Smooth muscle cell (in vitro differentiated cells): ENCODE results near the gene GJC2. TPM values are rescaled to one million over a fixed set of nuclear protein-coding genes. Genes with fewer than 3 reads are reported as not detected.

Experiments
- DNase-seq: peaks from one replicate; lab custom pipeline; 2025; ENCODE audit not compliant: unreplicated experiment; lab: John Stamatoyannopoulos, UW
- H2AFZ ChIP-seq: fragments of 200-600 bp; sonication (generic); 2 replicates; pipeline ENCODE4 v1.6.0; 2016; ENCODE audit warnings: antibody characterized with exemption, low read depth, mild to moderate bottlenecking
- H3F3A ChIP-seq: fragments of 200-600 bp; sonication (generic); 2 replicates; pipeline ENCODE4 v1.6.0; 2017; ENCODE audit warnings: antibody characterized with exemption, low read depth
- H3K27ac ChIP-seq: fragments of 200-600 bp; sonication (generic); 2 replicates; pipeline ENCODE4 v1.5.1; 2016; ENCODE audit warnings: low read depth, mild to moderate bottlenecking
- H3K27me3 ChIP-seq: fragments of 200-600 bp; sonication (generic); 2 replicates; pipeline ENCODE4 v1.6.1; 2016; ENCODE audit warnings: low read depth, mild to moderate bottlenecking
- H3K36me3 ChIP-seq: fragments of 200-600 bp; sonication (generic); 2 replicates; pipeline ENCODE4 v1.5.1; 2016; ENCODE audit warnings: low read depth
- H3K4me1 ChIP-seq: fragments of 200-600 bp; sonication (generic); 2 replicates; pipeline ENCODE4 v1.5.1; 2016; ENCODE audit warnings: low read depth
- H3K4me2 ChIP-seq: fragments of 200-600 bp; sonication (generic); 2 replicates; pipeline ENCODE4 v1.6.0; 2016; ENCODE audit warnings: mild to moderate bottlenecking
- H3K4me3 ChIP-seq: fragments of 200-600 bp; sonication (generic); 2 replicates; pipeline ENCODE4 v1.5.1; 2016; ENCODE audit warnings: mild to moderate bottlenecking
- H3K79me2 ChIP-seq: fragments of 200-600 bp; sonication (generic); 2 replicates; pipeline ENCODE4 v1.6.0; 2016; ENCODE audit warnings: low read depth, mild to moderate bottlenecking
- H3K9ac ChIP-seq: fragments of 200-600 bp; sonication (generic); 2 replicates; pipeline ENCODE4 v1.6.0; 2016; ENCODE audit warnings: low read depth
- H3K9me3 ChIP-seq: fragments of 200-600 bp; sonication (generic); replicated peaks from 2 replicates; pipeline ENCODE4 v1.5.1; 2016; ENCODE audit warnings: low read depth
- H4K20me1 ChIP-seq: fragments of 200-600 bp; sonication (generic); 2 replicates; pipeline ENCODE4 v1.6.0; 2016; ENCODE audit warnings: low read depth
- CTCF ChIP-seq: fragments of 200-600 bp; sonication (generic); IDR thresholded peaks from 2 replicates; pipeline ENCODE4 v1.5.1; 2017; ENCODE audit warnings: borderline replicate concordance, mild to moderate bottlenecking, antibody characterized with exemption; ENCODE audit not compliant: insufficient read depth, poor library complexity, severe bottlenecking
- WGBS: methylation state at CpG from one replicate; pipeline ENCODE4 v1.1.7; 2016; ENCODE audit warnings: low lambda C conversion rate; 5-methylcytosine and 5-hydroxymethylcytosine counted together
- polyA plus RNA-seq: library from polyadenylated mRNA; unstranded; fragments of >200 nt; fragmentation: Nextera tagmentation; extraction: Ambion mirVana; gene quantifications from 2 replicates; pipeline ENCODE4 v1.2.1, GENCODE V29; 2016
- total RNA-seq: library from RNA; depleted of rRNA; stranded (reverse); fragments of >200 nt; gene quantifications from 2 replicates; pipeline ENCODE4 v1.2.3, GENCODE V29; 2014

Gene GJC2
- total and polyA plus RNA-seq, 2 experiments from 2014 or later: 0.29 TPM; not detected in 1

GRCh38 chr1:228156941-228157728, 7.4 kb downstream of the GJC2 start:
- H3K4me1 ChIP-seq: peaks cover 1% of the 10 kb centered on the region
- TF ChIP-seq CTCF: no peak
- no peak overlapping the region for H2AFZ ChIP-seq
- H3K27ac ChIP-seq: no peak overlapping the region
- H3F3A ChIP-seq: no peaks in the 10 kb centered on the region
- H3K9me3 ChIP-seq: no peaks in the 10 kb centered on the region
- no peaks in the 10 kb centered on the region for H3K27me3 ChIP-seq
- H3K4me2 ChIP-seq: no peak overlapping the region
- H3K4me3 ChIP-seq: no peak overlapping the region
- H3K9ac ChIP-seq: no peak overlapping the region
- WGBS: 87% methylated on average over 22 of the region's 24 CpGs
- no peaks in the 10 kb centered on the region for H3K79me2 ChIP-seq
- H3K36me3 ChIP-seq: no peaks in the 10 kb centered on the region
- no peaks in the 10 kb centered on the region for H4K20me1 ChIP-seq
- DNase-seq: no peak

GRCh38 chr1:228157729-228158126, 8.0 kb downstream of the GJC2 start:
- Histone ChIP-seq H2AFZ (no peak overlapping the region), H3K79me2 (no peaks in the 10 kb centered on the region), H3K36me3 (no peaks in the 10 kb centered on the region), H4K20me1 (no peaks in the 10 kb centered on the region), H3K9ac (no peak overlapping the region), H3K27me3 (no peaks in the 10 kb centered on the region), H3K9me3 (no peaks in the 10 kb centered on the region), H3K4me2 (no peak overlapping the region), H3K4me1 (peaks cover 7% of the 10 kb centered on the region), H3K27ac (no peak overlapping the region), H3F3A (no peaks in the 10 kb centered on the region), H3K4me3 (no peak overlapping the region)
- 95% methylated on average over 32 of the region's 43 CpGs for WGBS
- DNase-seq: no peak
- no peak for TF ChIP-seq CTCF

GRCh38 chr1:228158151-228159007, 8.6 kb downstream of the GJC2 start:
- DNase-seq: no peak
- no peak overlapping the region for H3K9ac ChIP-seq
- WGBS: 96% methylated on average over 66 of the region's 98 CpGs
- no peak overlapping the region for H3K4me3 ChIP-seq
- H3K27ac ChIP-seq: no peak overlapping the region
- no peaks in the 10 kb centered on the region for H3K36me3 ChIP-seq
- no peaks in the 10 kb centered on the region for H3K27me3 ChIP-seq
- TF ChIP-seq CTCF: no peak
- no peaks in the 10 kb centered on the region for H4K20me1 ChIP-seq
- no peak overlapping the region for H2AFZ ChIP-seq
- H3K79me2 ChIP-seq: no peaks in the 10 kb centered on the region
- no peaks in the 10 kb centered on the region for H3K9me3 ChIP-seq
- no peak overlapping the region for H3K4me2 ChIP-seq
- H3K4me1 ChIP-seq: peaks cover 8% of the 10 kb centered on the region
- no peaks in the 10 kb centered on the region for H3F3A ChIP-seq
